ENCODE measurements around the gene C1QTNF5.

C1QTNF5 gene

GRCh38 chr11:119335655-119336543, 4.8 kb downstream of the C1QTNF5 start:
- no peak for DNase-seq

DNA sequence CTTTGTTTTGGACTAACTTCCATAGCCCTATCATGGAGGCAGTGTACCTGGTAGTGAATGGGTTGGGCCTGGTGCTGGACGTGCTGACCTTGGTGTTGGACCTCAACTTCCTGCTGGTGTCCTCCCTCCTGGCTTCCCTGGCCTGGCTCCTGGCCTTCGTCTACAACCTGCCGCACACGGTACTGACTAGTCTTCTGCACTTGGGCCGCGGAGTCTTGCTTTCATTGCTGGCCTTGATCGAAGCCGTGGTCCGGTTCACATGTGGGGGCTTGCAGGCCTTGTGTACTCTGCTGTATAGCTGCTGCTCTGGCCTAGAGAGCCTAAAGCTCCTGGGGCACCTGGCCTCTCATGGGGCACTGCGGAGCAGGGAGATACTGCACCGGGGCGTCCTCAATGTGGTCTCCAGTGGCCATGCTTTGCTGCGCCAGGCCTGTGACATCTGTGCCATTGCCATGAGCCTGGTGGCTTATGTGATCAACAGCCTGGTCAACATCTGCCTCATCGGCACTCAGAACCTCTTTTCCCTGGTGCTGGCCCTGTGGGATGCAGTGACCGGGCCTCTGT, 5.5 kb downstream of the C1QTNF5 start:
- no peak for DNase-seq

DNA sequence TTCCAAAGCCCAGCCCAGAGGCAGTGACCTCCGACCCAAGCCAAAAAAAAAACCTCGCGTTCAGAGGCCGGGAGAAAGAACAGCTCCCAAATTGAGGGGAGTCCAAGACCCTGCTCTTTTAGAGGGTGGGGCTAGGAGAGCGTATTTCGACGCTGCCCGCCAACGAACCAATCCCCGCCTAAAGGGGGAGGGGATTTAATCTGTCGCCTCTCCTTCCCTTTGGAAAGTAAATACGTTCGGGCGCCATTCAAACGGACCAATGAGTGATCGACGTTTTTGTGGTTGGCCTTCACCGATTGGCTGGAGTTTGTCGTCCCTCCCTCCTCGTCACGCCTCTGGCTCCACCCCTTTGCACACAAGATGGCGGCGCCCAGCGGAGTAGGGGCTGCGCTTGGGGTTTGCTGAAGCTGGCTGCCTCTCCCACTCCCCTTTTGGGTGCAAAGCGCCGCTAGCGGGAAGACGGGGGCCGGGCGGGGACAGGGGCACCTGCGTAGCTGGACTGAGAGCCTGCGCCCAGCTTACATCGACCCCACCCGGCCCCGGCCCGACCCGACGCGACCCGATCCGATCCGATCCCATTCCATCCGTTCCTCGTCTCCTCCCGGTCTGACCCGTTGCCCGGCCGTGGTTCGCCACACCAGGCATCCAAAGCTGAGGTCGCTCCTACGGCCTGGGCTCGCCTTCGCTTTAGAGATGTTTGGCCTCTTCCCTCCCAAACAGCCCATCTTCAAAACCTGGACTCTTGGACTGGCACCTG, 6.3 kb downstream of the C1QTNF5 start, which contains the start of gene RNF26:
Gene RNF26 (plus strand): TSS at position 354 of the 757 bp plus-strand sequence. CDS start 596 bp downstream, outside the sequence.
- DNase-seq = peak; percentile 99

- no peak for DNase-seq
Observed at GRCh38 chr11:119332111-119332765, 8.4 kb downstream of the C1QTNF5 start.

- DNase-seq = no peak
Observed at GRCh38 chr11:119330237-119330636, 10.4 kb downstream of the C1QTNF5 start.

DNA sequence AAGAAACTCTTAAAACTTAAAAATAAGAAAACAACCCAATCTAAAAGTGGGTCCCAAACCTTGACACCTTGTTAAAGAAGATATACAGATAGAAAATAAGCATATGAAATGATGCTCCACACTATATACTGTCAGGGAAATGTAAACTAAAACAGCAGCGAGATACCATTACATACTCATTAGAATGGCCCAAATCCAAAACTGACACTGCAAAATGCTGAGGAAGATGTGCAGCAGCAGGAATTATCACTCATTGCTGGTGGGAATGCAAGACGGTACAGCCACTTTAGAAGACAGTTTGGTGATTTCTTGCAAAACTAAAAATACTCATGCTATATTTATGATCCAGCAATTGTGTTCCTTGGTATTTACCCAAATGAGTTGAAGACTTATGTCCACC, 11.4 kb downstream of the C1QTNF5 start:
- no peak for DNase-seq

- no peak for DNase-seq
Observed at GRCh38 chr11:119324189-119324588, 16.5 kb downstream of the C1QTNF5 start.

DNA sequence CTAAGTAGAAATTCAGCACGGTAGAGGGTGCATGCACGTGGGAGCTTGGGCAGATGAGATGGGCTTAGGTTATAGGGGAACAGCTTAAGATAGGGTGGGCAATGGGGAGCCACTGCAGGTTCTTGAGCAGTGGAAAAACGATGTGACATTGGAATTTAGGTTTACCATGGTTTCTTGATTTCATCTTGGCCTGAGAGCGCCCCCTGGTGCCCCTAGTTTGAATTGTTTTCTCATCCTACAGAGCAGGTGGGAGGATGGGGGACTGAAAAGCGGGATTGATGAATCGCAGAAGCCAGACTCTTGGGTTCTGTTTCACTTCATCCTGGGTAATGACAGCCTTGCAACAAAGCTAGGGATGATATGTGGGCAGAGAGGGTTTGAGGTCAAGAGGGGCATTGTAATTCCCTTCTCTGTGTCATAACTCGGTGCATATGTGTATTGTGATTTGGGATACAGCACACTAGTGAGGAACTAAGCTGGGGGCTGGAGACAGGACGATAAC, 17.1 kb downstream of the C1QTNF5 start:
- peak; percentile 82 for DNase-seq

DNA sequence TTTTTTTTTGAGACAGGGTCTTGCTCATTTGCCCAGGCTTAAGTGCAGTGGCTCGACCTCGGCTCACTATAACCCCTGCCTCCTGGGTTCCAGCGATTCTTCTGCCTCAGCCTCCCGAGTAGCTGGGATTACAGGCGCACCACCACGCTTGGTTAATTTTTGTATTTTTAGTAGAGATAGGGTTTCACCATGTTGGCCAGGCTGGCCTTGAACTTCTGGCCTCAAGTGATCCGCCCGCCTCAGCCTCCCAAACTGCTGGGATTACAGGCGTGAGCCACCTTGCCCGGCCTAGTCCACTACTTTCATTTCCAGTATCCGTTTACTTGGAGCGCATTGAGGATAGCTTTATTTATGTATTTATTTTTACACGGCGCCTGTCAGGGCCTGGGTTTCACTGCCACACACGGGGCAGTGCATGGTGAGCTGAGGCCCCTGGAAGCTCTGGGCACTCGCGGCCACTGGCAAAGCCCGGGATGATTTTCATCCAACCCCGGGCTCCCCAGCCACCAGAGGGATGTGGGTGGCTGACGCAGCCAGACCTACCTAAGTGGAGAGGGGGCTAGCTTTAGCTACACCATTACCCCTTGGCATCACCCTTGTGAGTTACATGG, 17.7 kb downstream of the C1QTNF5 start:
- no peak for DNase-seq

GRCh38 chr11:119322360-119322739, 18.3 kb downstream of the C1QTNF5 start:
- no peak for DNase-seq

DNA sequence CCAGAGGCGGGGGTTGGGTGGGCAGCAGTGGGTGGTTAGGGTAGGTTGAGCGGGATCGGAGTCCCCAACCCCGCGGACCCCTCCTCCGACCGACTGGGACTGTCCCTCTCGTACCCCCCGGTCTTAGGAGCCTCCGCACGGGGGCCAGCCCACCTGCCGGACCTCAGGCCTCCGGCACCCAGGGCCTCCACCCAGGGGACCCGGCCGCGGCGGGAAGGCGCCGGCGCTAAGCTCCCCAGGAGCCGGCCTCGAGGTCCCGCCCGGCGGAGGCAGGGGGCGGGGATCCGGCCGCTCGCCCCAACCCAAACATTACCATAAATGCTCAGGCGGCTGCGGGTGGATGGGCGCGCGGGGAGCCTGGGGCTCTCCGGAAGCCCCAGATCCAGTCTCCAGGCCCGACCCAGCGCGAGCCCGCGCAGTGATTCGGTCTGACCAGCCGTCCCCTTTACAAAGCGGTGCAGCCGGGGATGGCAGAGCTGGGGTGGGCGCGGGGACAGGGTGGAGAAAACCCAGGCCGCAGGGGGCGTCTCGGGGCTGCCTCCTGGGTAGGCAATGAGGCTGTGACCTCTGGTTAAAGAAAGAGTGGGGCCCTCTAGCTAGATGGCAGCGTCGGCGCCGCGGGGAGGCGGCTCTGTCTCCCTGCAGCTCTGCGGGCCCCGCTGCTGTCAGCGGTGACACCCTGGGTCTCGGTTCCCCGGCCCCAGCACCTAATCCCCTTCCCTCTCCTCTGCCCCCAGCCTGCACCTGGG, 19.7 kb downstream of the C1QTNF5 start:
- DNase-seq = peak; percentile 58

DNA sequence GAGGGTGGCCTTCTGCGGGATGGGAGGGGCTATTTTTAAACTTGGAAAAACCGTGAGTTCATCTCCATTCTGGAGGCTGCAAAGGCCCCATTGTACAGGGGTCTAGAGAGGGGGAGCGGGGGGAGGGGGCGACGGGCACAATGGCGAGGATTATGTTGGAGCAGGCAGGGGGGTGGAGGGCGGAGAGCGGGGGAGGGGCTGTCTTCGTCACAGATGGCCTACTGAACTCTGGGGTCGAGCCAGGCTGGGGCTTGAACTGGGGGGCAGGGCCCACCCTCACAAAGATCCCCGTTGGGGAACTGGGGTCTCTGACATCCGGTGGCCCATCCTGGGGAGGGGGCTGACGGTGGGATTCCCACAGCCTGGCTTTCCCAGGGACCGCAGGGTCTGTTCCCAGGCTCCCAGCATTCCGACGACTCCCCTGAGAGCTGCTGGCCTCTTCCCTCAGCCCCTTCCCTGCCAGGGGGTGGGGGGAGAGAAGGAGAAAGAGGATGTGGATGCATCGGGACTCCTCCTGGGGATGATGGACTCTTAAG, 20.4 kb downstream of the C1QTNF5 start:
- no peak for DNase-seq

DNA sequence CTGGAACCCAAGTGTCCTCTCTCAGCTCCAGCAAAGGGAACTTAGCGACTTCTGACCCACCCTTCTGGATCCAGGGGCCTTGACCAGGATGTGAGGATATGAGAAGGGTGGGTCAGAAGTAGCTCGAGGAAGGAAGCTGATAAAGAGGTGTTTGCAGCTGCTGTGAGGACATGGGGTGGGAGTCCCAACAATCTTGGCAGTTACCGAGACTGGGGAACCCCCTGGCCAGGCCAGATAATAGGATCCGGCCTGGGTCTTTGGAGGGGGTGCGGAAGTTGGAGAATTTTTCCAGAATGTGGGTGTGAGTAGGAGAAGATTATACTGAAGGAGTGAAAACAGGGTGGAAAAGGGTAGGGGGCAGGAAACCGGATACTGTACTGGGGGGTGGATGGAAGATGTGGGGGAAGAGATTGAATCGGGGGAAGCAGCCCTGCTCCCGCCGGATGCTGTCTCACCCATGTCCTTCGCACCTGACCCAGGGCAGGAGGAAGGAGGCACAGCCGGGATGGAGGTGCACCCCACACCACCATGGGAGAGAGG, 20.9 kb downstream of the C1QTNF5 start:
- no peak for DNase-seq

GRCh38 chr11:119319136-119319699, 21.5 kb downstream of the C1QTNF5 start:
- DNase-seq = no peak

GRCh38 chr11:119318240-119319135, 22.2 kb downstream of the C1QTNF5 start:
- no peak for DNase-seq

DNA sequence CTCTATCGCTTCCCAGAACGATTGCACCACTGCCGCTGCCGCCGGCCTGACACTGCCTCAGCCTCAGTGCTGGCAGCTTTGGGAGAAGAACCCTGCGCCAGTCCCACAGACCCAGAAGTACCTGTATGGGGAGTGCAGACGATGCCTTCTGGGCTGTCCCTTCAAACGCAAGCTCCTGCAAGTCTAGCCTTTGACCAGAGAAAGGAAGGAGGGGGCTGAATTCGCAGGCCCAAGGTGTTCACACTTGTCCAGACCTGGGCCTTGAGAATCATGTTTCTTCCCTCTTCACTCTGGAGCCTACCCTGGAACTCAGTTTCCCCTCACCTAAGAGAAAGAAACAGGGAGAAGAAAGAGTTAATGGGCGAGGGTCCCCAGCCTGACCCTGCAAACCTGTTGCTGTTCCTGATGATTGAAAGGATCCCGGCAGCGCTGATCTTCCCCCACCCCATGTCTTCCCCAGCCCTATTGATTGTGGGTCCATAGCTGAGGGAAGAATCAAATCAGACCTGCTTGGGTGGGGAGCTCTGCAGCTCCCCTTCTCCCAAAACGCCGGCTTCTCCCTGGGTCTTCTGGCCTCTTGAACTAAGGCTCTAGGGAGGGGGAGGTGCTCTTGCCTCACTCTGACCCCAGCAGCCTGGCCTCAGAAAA, 23.0 kb downstream of the C1QTNF5 start:
- DNase-seq = no peak

DNA sequence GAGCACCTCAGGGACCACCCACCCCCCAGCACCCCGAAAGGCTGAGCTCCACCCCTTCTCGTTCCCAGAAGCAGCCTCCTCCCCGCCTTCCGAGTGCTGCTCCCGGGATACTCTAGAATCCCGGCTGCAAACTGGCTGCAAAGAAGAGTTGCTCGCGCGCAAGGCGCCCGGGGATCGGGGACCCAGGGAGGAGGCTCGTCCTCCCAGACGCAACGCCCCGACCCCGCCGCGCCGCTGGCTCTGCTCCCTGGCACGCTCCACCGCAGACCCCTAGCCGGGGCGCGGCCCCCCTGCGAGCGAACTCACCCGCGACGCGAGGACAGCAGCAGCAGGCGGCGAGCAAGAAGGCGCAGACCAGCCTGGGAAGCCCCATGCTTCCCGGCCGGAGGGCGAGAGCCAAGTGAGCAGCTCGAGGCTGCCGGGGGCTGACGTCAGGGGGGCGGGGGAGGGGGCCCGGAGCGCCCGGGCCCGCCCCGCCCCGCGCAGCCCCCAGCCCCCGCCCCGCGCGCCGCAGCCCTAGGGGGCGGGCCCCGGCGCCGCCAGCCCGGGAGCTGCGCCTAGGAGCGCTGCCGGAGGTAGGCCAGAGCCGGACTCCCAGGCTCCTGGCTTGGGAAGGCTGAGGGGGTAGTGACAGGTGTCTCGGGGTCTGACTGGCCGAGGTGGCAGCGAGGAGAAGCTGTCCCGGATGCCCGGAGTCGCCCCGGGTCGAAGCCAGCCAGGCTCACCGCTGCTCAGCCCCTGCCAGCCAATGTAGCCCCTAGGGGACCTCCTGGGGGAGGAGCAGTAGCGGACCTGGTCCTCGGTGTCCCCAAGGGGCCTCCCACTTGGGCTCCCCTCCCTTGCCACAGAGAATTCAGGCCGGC, 23.7 kb downstream of the C1QTNF5 start, which contains the start of gene MCAM:
Gene MCAM (minus strand): TSS at position 402 of the 863 bp plus-strand sequence. CDS start 29 bp downstream, at position 373.
- no peak for DNase-seq
